HepG2 (cell line): ENCODE measurements around the gene TMEM129. TPM values are rescaled to one million over a fixed set of nuclear protein-coding genes. Genes with fewer than 3 reads are reported as not detected.

Source experiments
- ATAC-seq: fragments of 200-7000 bp; cut with Tn5 transposase; 3 replicates; pipeline ENCODE4 v1.9.1; 2020; ENCODE audit warnings: mild to moderate bottlenecking, moderate library complexity
- BruUV-seq: library from RNA; stranded (reverse); fragments of 400-500 nt; replicated peaks from 2 replicates; lab custom pipeline; 2021; lab: Mats Ljungman, UMichigan
- CTCF ChIA-PET: fragments of 300-600 bp; formaldehyde crosslinking; extraction: SDS; loops from one replicate; lab custom pipeline; 2021; ENCODE audit warnings: low total read pairs, inconsistent platforms, low intra/inter-chr PET ratio; lab: Yijun Ruan, JAX
- POLR2A ChIA-PET: fragments of 350-600 bp; sonication (Branson Sonifier 250); formaldehyde crosslinking; loops from one replicate; lab custom pipeline; 2020; ENCODE audit warnings: antibody characterized with exemption, inconsistent platforms; lab: Yijun Ruan, JAX
- DNase-seq: peaks from one replicate; pipeline ENCODE4 v3.0.0-alpha.2; 2015; ENCODE audit warnings: low spot score
- FAIRE-seq: peaks from 3 replicates; lab custom pipeline; 2011; peaks lifted over from hg19 to GRCh38; lab: Jason Lieb, UNC
- H2AFZ ChIP-seq: one replicate; pipeline ENCODE4 v1.6.1; 2011; ENCODE audit warnings: low read length, inconsistent platforms
- H3K27ac ChIP-seq: fragments of 300-600 bp; 3 replicates; pipeline ENCODE4 v1.8.0; 2011; ENCODE audit warnings: mixed run types, mild to moderate bottlenecking, mixed read lengths, low read length, inconsistent platforms; ENCODE audit not compliant: insufficient read depth; ENCODE audit errors: extremely low read length
- H3K27me3 ChIP-seq, 2 experiments: fragments of 200-600 bp in 1 of 2; 2 replicates in 1 of 2; 3 replicates in 1 of 2; pipeline versions ENCODE4 v1.6.0 to v1.8.0; 2011; ENCODE audit warnings: low read length in 2 of 2, mild to moderate bottlenecking in 2 of 2, moderate library complexity in 2 of 2, inconsistent platforms in 1 of 2; ENCODE audit not compliant: insufficient read depth in 2 of 2, control insufficient read depth in 1 of 2
- H3K36me3 ChIP-seq, 2 experiments: fragments of 200-600 bp in 1 of 2; replicated peaks in 1 of 2; 2 replicates in 1 of 2; 3 replicates in 1 of 2; pipeline versions ENCODE4 v1.5.1 to v1.8.0; 2011; ENCODE audit warnings: low read length in 2 of 2, inconsistent platforms in 1 of 2; ENCODE audit not compliant: insufficient read depth in 2 of 2, control insufficient read depth in 1 of 2
- H3K4me1 ChIP-seq: 2 replicates; pipeline ENCODE4 v1.5.1; 2012; ENCODE audit warnings: low read length, inconsistent platforms; ENCODE audit not compliant: insufficient read depth
- H3K4me2 ChIP-seq: 2 replicates; pipeline ENCODE4 v1.6.0; 2011; ENCODE audit warnings: low read depth, low read length, inconsistent platforms
- H3K4me3 ChIP-seq, 3 experiments: fragments of 200-600 bp in 1 of 3; sonication (generic), shearing (Covaris generic) in 1 of 3; replicated peaks in 1 of 3; 2 replicates each; pipeline ENCODE4 v1.5.1; 2011 to 2016; ENCODE audit warnings: low read length in 3 of 3, inconsistent platforms in 2 of 3, low read depth in 2 of 3, mild to moderate bottlenecking in 2 of 3, control low read depth in 1 of 3, mixed read lengths in 1 of 3; ENCODE audit not compliant: insufficient read depth in 1 of 3
- H3K79me2 ChIP-seq: one replicate; pipeline ENCODE4 v1.6.1; 2011; ENCODE audit warnings: low read length, inconsistent platforms; ENCODE audit not compliant: insufficient read depth
- H3K9ac ChIP-seq: 2 replicates; pipeline ENCODE4 v1.6.0; 2011; ENCODE audit warnings: mild to moderate bottlenecking, low read depth, low read length, inconsistent platforms; ENCODE audit not compliant: insufficient read depth
- H3K9me3 ChIP-seq: 2 replicates; pipeline ENCODE4 v1.5.1; 2012; ENCODE audit warnings: mild to moderate bottlenecking, low read length
- H4K20me1 ChIP-seq: 2 replicates; pipeline ENCODE4 v1.6.0; 2011; ENCODE audit warnings: inconsistent platforms, mild to moderate bottlenecking, low read length, moderate library complexity; ENCODE audit not compliant: insufficient read depth
- AGO2 ChIP-seq: fragments of 200-400 bp; formaldehyde crosslinking; optimal IDR thresholded peaks from 2 replicates; pipeline ENCODE3; 2017; ENCODE audit warnings: mild to moderate bottlenecking, low read depth, low read length, moderate library complexity
- AKAP8 ChIP-seq: sonication (generic); formaldehyde crosslinking; IDR thresholded peaks from 2 replicates; pipeline ENCODE4 v1.5.1; 2020; ENCODE audit warnings: mild to moderate bottlenecking, missing genetic modification reagents
- FOXK2 ChIP-seq: fragments of 450-650 bp; IDR thresholded peaks from 2 replicates; pipeline ENCODE4 v1.6.1; 2016
- HNRNPL ChIP-seq: fragments of 200-400 bp; formaldehyde crosslinking; IDR thresholded peaks from 2 replicates; pipeline ENCODE4 v1.6.1; 2017; ENCODE audit warnings: mild to moderate bottlenecking, low read depth, low read length
- MYC ChIP-seq: sonication (generic); formaldehyde crosslinking; IDR thresholded peaks from 2 replicates; pipeline ENCODE4 v1.9.0; 2021; ENCODE audit warnings: missing genetic modification reagents, borderline replicate concordance
- NFE2 ChIP-seq: sonication (generic); formaldehyde crosslinking; IDR thresholded peaks from 2 replicates; pipeline ENCODE4 v1.4.0; 2020; ENCODE audit warnings: missing genetic modification reagents
- SMAD1 ChIP-seq: sonication (generic); formaldehyde crosslinking; IDR thresholded peaks from 2 replicates; pipeline ENCODE4 v1.4.0; 2020; ENCODE audit warnings: missing genetic modification reagents, low read depth, mild to moderate bottlenecking, borderline replicate concordance
- SP5 ChIP-seq: IDR thresholded peaks from 2 replicates; pipeline ENCODE4 v1.6.1; 2016; ENCODE audit warnings: low read depth, borderline replicate concordance
- TFE3 ChIP-seq: IDR thresholded peaks from 2 replicates; pipeline ENCODE4 v1.6.1; 2016
- ZNF263 ChIP-seq: sonication (generic); formaldehyde crosslinking; IDR thresholded peaks from 2 replicates; pipeline ENCODE4 v1.4.0; 2020; ENCODE audit warnings: missing genetic modification reagents
- ZNF580 ChIP-seq: IDR thresholded peaks from 2 replicates; pipeline ENCODE4 v1.6.1; 2016; ENCODE audit warnings: low read depth, borderline replicate concordance
- WGBS: methylation state at CpG from one replicate; pipeline ENCODE4 v1.1.6; 2017; ENCODE audit warnings: low lambda C conversion rate; 5-methylcytosine and 5-hydroxymethylcytosine counted together
- in situ Hi-C: cut with HindIII; loops from 2 replicates; pipeline ENCODE4 v1.10.0; 2017; ENCODE audit warnings: low pct_unique_long_range_greater_than_20kb; ENCODE audit not compliant: extremely low pct_ligation_motif_present
- intact Hi-C: fragments of 100-400 bp; cut with micrococcal nuclease; formaldehyde crosslinking; loops from one replicate; pipeline ENCODE4 v1.10.0; 2022; ENCODE audit not compliant: unreplicated experiment
- polyA plus RNA-seq, 8 experiments: library from polyadenylated mRNA; depleted of rRNA in 3 of 8; stranded (reverse) in 7 of 8; unstranded in 1 of 8; fragments of >200 nt; fragmentation: Illumina TruSeq in 4 of 8; extraction: Trizol in 4 of 8; gene quantifications; 2 replicates each; pipeline versions ENCODE4 v1.2.1 to v1.2.3, GENCODE V29; 2011 to 2016; ENCODE audit warnings: low read depth in 4 of 8, missing spikeins in 1 of 8, mixed read lengths in 1 of 8; ENCODE audit not compliant: insufficient read depth in 1 of 8
- total RNA-seq, 5 experiments: library from RNA; depleted of rRNA; stranded (reverse); fragments of >200 nt; fragmentation: Illumina TruSeq; extraction: Trizol; gene quantifications; 2 replicates each; pipeline ENCODE4 v1.2.3, GENCODE V29; 2016; ENCODE audit warnings: low read depth in 1 of 5

The TMEM129 gene
- total and polyA plus RNA-seq, 2 of the 13 experiments (the other 11 are each of a cell fraction or from before 2014, with no cell fraction given), result 19.0 to 25.8 TPM

DNA sequence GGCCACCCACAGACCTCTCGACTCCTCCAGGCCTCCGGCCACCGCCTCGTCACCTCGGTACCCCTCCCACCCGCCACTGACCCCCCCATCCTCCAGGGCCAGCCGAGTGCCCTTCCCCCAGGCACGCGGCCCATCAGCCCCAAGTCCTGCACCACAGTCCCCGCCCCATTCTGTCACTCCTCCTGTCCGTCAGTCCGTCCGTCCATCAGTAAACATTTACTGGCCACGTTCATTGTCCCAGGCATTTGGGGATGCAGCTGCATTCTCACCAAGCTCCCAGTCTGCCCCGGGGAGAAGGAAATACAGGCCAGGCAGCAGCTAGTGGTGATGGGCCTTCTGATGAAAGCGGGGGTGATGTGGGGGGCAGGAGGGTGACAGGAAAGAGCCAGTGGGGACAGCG lies 36.7 kb upstream of the TMEM129 start (continued):
- no peak for TF ChIP-seq ZNF580 (CRISPR knock-in tag)
- TF ChIP-seq MYC (CRISPR knock-in tag), result 0 out of 2 replicates have a peak, but pooled peaks have one; percentile 38
- peak; percentile 85 for TF ChIP-seq SP5 (CRISPR knock-in tag)

GRCh38 chr4:1756893-1757779 lies 36.0 kb upstream of the TMEM129 start:
- H3K4me3 ChIP-seq, result no peak overlapping the region; a peak in 1 of 6 replicates
- H3K4me2 ChIP-seq, result 0 out of 2 replicates have a peak overlapping the region, but pooled peaks have one; percentile 12
- CTCF ChIA-PET, result no interaction called here
- DNase-seq (no peak), FAIRE-seq (no peak), ATAC-seq (no peak)
- H3K79me2 ChIP-seq, result no peaks in the 10 kb centered on the region
- intact Hi-C loops, result no loop called here
- H3K27ac ChIP-seq, result no peak overlapping the region
- no peaks in the 10 kb centered on the region for H3K36me3 ChIP-seq
- 58% methylated on average over 12 of the region's 20 CpGs for WGBS
- peaks cover 91% of the 10 kb centered on the region for H3K4me1 ChIP-seq
- BruUV-seq, result no TSS peak
- TF ChIP-seq FOXK2 (no peak), TFE3 (CRISPR knock-in tag) (no peak), SMAD1 (CRISPR knock-in tag) (0 out of 2 replicates have a peak, but pooled peaks have one; percentile 41), ZNF263 (0 out of 2 replicates have a peak, but pooled peaks have one; percentile 42), NFE2 (CRISPR knock-in tag) (no peak), HNRNPL (0 out of 2 replicates have a peak, but pooled peaks have one; percentile 27), AGO2 (peak; percentile 61), AKAP8 (CRISPR knock-in tag) (peak; percentile 36; the same call in 1 of the 2 replicates)
- TF ChIP-seq, all 625 proteins: peak for 5
- Histone ChIP-seq H3K27me3 (no peaks in the 10 kb centered on the region; a peak in 1 of 5 replicates), H3K9me3 (no peaks in the 10 kb centered on the region), H2AFZ (no peak overlapping the region), H4K20me1 (no peaks in the 10 kb centered on the region), H3K9ac (no peak overlapping the region)
- POLR2A ChIA-PET, result interaction anchor here (0.7 to 34.3 kb wide), 4 partner anchors 10 to 97 kb away, joined by 3 to 1258 read pairs (median 8); partner anchors contain the start of gene FGFR3
- in situ Hi-C loops, result loop anchor here (10.0 kb wide), 1 partner anchor 48 kb away; no protein-coding TSS in a partner anchor
